Stimulated activated CD4-positive, alpha-beta T cell treated with anti-CD3 and anti-CD28 coated beads, Interleukin-2, amount 100 ng/mL, for 48 hours (primary cell): ENCODE results near the gene NEB.

ENCODE experiments used
- DNase-seq, 2 donors: peaks; one replicate each; pipeline ENCODE4 v3.0.0-alpha.2; 2020

NEB gene

GRCh38 chr2:151733771-151734672 lies at the start of gene NEB:
NEB (minus strand) TSS chr2:151734476; CDS start chr2:151733156, 1,320 bp downstream.
- no peak for DNase-seq

GRCh38 chr2:151783133-151783520 lies 48.9 kb upstream of the NEB start:
- no peak for DNase-seq

- no peak for DNase-seq
Observed at GRCh38 chr2:151782378-151783132, 48.3 kb upstream of the NEB start.

- DNase-seq: no peak
Observed at GRCh38 chr2:151781642-151782041, 47.4 kb upstream of the NEB start.

- DNase-seq: no peak
Observed at GRCh38 chr2:151780938-151781337, 46.7 kb upstream of the NEB start.

- no peak for DNase-seq
Observed at GRCh38 chr2:151777935-151778334, 43.7 kb upstream of the NEB start.

GRCh38 chr2:151777487-151777886 lies 43.2 kb upstream of the NEB start:
- no peak for DNase-seq

GRCh38 chr2:151776367-151776766 lies 42.1 kb upstream of the NEB start:
- DNase-seq: no peak

GRCh38 chr2:151775057-151775740 lies 40.9 kb upstream of the NEB start:
- no peak for DNase-seq

GRCh38 chr2:151774506-151774905 lies 40.2 kb upstream of the NEB start:
- no peak for DNase-seq

- no peak for DNase-seq
Observed at GRCh38 chr2:151771599-151772358, 37.5 kb upstream of the NEB start.

GRCh38 chr2:151770995-151771394 lies 36.7 kb upstream of the NEB start:
- no peak for DNase-seq

- DNase-seq: no peak
Observed at GRCh38 chr2:151769606-151770005, 35.3 kb upstream of the NEB start.

GRCh38 chr2:151767536-151767935 lies 33.3 kb upstream of the NEB start:
- DNase-seq: no peak

GRCh38 chr2:151766437-151767153 lies 32.3 kb upstream of the NEB start:
- DNase-seq: peak in 1 of 2 donors; percentile 2

- DNase-seq: no peak
Observed at GRCh38 chr2:151765760-151766410, 31.6 kb upstream of the NEB start.

GRCh38 chr2:151762694-151763093 lies 28.4 kb upstream of the NEB start:
- DNase-seq: no peak

- DNase-seq: no peak
Observed at GRCh38 chr2:151761687-151762086, 27.4 kb upstream of the NEB start.

- DNase-seq: no peak
Observed at GRCh38 chr2:151761193-151761592, 26.9 kb upstream of the NEB start.

- DNase-seq: no peak
Observed at GRCh38 chr2:151760139-151760650, 25.9 kb upstream of the NEB start.

GRCh38 chr2:151758744-151759143 lies 24.5 kb upstream of the NEB start:
- DNase-seq: no peak
